Parathyroid adenoma (tissue), 2 donors: ENCODE measurements around the gene MYD88.

Source experiments
- H2AFZ ChIP-seq: fragments of 300-600 bp; sonication (generic); one replicate; pipeline ENCODE4 v1.7.0; 2017; ENCODE audit warnings: antibody characterized with exemption, mild to moderate bottlenecking
- H3K27ac ChIP-seq: fragments of 300-600 bp; sonication (generic); one replicate; pipeline ENCODE4 v1.7.0; 2017
- H3K27me3 ChIP-seq: fragments of 300-600 bp; sonication (generic); one replicate; pipeline ENCODE4 v1.7.0; 2017; ENCODE audit warnings: low read length; ENCODE audit not compliant: control insufficient read depth, insufficient read depth
- H3K36me3 ChIP-seq: fragments of 300-600 bp; sonication (generic); one replicate; pipeline ENCODE4 v1.7.0; 2017; ENCODE audit warnings: low read length; ENCODE audit not compliant: control insufficient read depth, insufficient read depth
- H3K4me1 ChIP-seq: fragments of 300-600 bp; sonication (generic); one replicate; pipeline ENCODE4 v1.7.0; 2017; ENCODE audit warnings: control low read depth
- H3K4me2 ChIP-seq: fragments of 300-600 bp; sonication (generic); one replicate; pipeline ENCODE4 v1.7.0; 2017; ENCODE audit warnings: low read length
- H3K4me3 ChIP-seq: fragments of 300-600 bp; sonication (generic); one replicate; pipeline ENCODE4 v1.7.0; 2017; ENCODE audit warnings: low read depth, low read length
- H3K79me2 ChIP-seq: fragments of 300-600 bp; sonication (generic); one replicate; pipeline ENCODE4 v1.7.0; 2017; ENCODE audit warnings: control low read depth
- H3K9ac ChIP-seq: fragments of 300-600 bp; sonication (generic); one replicate; pipeline ENCODE4 v1.7.0; 2017; ENCODE audit warnings: mild to moderate bottlenecking
- H3K9me3 ChIP-seq: fragments of 300-600 bp; sonication (generic); one replicate; pipeline ENCODE4 v1.7.0; 2017; ENCODE audit warnings: low read length; ENCODE audit not compliant: control insufficient read depth
- CTCF ChIP-seq: fragments of 300-600 bp; sonication (generic); IDR thresholded peaks from one replicate; pipeline ENCODE4 v1.7.0; 2017; ENCODE audit warnings: antibody characterized with exemption, mild to moderate bottlenecking
- donor health status: primary hyperparathyroidism.

Gene MYD88

GRCh38 chr3:38136777-38137614 is 1.5 kb upstream of the MYD88 start, which contains the start of gene ACAA1:
Gene ACAA1 (minus strand): TSS chr3:38137127. CDS start chr3:38137035, 92 bp downstream.
- H3K36me3 ChIP-seq: no peaks in the 10 kb centered on the region

GRCh38 chr3:38137615-38138348 is 679 bp upstream of the MYD88 start:
- no peaks in the 10 kb centered on the region for H3K9me3 ChIP-seq
- H3K4me1 ChIP-seq: peaks cover 16% of the 10 kb centered on the region
- H3K27ac ChIP-seq: peak overlapping the region; percentile 88
- H3K27me3 ChIP-seq: no peaks in the 10 kb centered on the region
- TF ChIP-seq CTCF: no peak
- no peaks in the 10 kb centered on the region for H3K36me3 ChIP-seq
- peak overlapping the region; percentile 85 for H3K4me3 ChIP-seq
- H3K79me2 ChIP-seq: peaks cover 16% of the 10 kb centered on the region
- peak overlapping the region; percentile 93 for H2AFZ ChIP-seq
- no peak overlapping the region for H3K9ac ChIP-seq
- H3K4me2 ChIP-seq: peak overlapping the region; percentile 82

More at GRCh38 chr3:38136777-38137614, 1.5 kb upstream of the MYD88 start, which contains the start of gene ACAA1:
- peaks cover 16% of the 10 kb centered on the region for H3K4me1 ChIP-seq
- no peaks in the 10 kb centered on the region for H3K9me3 ChIP-seq
- no peaks in the 10 kb centered on the region for H3K27me3 ChIP-seq
- H3K4me3 ChIP-seq: peak within 1 kb of the TSS; percentile 95
- H3K79me2 ChIP-seq: peaks cover 16% of the 10 kb centered on the region
- peak within 1 kb of the TSS; percentile 93 for H2AFZ ChIP-seq
- TF ChIP-seq CTCF: no peak
- peak within 1 kb of the TSS; percentile 77 for H3K9ac ChIP-seq
- peak within 1 kb of the TSS; percentile 82 for H3K4me2 ChIP-seq
- H3K27ac ChIP-seq: peak within 1 kb of the TSS; percentile 88

GRCh38 chr3:38139191-38139590 is 730 bp downstream of the MYD88 start:
- Histone ChIP-seq H3K9ac (no peak overlapping the region), H3K4me2 (peak overlapping the region; percentile 82), H3K36me3 (no peaks in the 10 kb centered on the region), H3K27me3 (no peaks in the 10 kb centered on the region), H3K9me3 (no peaks in the 10 kb centered on the region), H3K4me1 (peaks cover 16% of the 10 kb centered on the region), H3K79me2 (peaks cover 16% of the 10 kb centered on the region), H3K4me3 (peak overlapping the region; percentile 85), H3K27ac (peak overlapping the region; percentile 88), H2AFZ (peak overlapping the region; percentile 93)
- TF ChIP-seq CTCF: no peak

- Histone ChIP-seq H3K4me2 (peak overlapping the region; percentile 82), H3K27ac (no peak overlapping the region), H3K4me1 (peaks cover 16% of the 10 kb centered on the region), H3K36me3 (no peaks in the 10 kb centered on the region), H3K27me3 (no peaks in the 10 kb centered on the region), H3K4me3 (peak overlapping the region; percentile 85), H3K9me3 (no peaks in the 10 kb centered on the region), H2AFZ (peak overlapping the region; percentile 93), H3K9ac (no peak overlapping the region), H3K79me2 (peaks cover 16% of the 10 kb centered on the region)
- TF ChIP-seq CTCF: no peak
These were observed 1.2 kb downstream of the MYD88 start for GRCh38 chr3:38139652-38140051.
